ENCODE results near the gene MOGAT2.

DNA sequence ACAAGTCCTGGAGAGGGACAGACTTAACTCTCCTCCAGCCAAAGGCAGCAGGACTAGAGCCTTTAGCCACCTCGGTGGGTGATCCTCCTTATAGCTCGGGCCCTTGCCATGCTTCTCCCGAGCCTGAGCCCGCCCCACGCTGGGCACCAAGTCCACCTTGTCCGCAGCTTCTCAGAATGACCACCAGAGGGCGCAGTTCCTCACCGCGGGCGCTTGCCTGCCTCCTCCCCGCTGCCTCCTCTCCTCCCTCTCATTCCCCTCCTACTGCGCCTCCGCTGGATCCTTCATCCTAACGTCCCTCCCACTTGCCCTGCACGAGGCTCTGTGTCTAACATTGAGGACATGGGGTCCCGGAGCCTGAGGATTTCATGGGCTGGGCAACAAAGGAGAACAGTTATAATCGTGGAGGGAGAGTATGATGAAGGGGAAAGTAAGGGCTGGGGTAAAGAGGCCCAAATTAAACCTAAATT, 11.3 kb upstream of the MOGAT2 start:
- TF ChIP-seq GATA3 (IDR thresholded peaks at IDR 0.05; ENCODE audit: low read depth, low read length), result no peak
- no peak for TF ChIP-seq GATA2 (IDR thresholded peaks at IDR 0.05; ENCODE audit: low read depth, low read length)
